ENCODE data around the gene TMEM165.
A peak's percentile ranks its signal among the peaks of the same experiment; 100 is the strongest.
"Not testable (repeated sequence)": the region's sequence is repeated elsewhere in the genome, so short reads cannot be mapped to it uniquely, and the experiment has no call there.

TMEM165 gene, protein sequence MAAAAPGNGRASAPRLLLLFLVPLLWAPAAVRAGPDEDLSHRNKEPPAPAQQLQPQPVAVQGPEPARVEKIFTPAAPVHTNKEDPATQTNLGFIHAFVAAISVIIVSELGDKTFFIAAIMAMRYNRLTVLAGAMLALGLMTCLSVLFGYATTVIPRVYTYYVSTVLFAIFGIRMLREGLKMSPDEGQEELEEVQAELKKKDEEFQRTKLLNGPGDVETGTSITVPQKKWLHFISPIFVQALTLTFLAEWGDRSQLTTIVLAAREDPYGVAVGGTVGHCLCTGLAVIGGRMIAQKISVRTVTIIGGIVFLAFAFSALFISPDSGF

DNA sequence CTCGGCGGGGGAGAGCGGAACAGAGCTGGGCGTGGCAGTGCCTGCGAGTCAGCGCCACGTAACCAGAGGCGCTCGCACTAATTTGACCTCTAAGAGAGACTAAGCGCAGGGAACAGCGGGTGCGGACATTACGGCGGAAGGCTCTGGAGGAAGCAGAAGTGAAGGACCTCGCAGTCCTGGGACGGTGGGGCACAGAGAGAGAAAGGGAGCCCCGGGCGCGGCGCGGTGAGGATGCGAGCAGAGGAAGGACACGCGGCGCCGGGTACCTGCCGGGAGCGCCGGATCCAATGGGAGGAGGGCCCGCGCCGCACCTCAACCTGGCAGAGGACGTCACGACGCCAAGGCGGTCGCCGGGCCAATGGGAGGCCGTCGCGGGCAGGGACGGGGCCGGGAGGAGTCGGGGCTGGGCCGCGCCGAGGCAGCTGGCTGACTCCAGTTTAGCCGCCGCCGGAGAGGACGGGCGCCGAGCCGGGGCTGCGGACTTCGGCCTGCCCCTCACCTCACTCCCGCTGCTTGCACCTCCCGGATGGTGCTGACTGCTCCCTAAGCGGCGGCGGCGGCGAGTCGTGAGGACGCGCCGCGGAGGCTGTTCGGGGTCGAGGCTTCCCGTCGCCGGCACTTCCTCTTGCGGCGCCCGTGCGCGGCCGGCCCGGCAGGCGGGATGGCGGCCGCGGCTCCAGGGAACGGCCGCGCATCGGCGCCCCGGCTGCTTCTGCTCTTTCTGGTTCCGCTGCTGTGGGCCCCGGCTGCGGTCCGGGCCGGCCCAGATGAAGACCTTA is at the start of gene TMEM165:
Gene TMEM165, plus strand, starts transcription at position 429 of the 779 bp plus-strand sequence. Its CDS starts 233 bp downstream, at position 662.
- peak; percentile 89 to 92 for DNase-seq

DNA sequence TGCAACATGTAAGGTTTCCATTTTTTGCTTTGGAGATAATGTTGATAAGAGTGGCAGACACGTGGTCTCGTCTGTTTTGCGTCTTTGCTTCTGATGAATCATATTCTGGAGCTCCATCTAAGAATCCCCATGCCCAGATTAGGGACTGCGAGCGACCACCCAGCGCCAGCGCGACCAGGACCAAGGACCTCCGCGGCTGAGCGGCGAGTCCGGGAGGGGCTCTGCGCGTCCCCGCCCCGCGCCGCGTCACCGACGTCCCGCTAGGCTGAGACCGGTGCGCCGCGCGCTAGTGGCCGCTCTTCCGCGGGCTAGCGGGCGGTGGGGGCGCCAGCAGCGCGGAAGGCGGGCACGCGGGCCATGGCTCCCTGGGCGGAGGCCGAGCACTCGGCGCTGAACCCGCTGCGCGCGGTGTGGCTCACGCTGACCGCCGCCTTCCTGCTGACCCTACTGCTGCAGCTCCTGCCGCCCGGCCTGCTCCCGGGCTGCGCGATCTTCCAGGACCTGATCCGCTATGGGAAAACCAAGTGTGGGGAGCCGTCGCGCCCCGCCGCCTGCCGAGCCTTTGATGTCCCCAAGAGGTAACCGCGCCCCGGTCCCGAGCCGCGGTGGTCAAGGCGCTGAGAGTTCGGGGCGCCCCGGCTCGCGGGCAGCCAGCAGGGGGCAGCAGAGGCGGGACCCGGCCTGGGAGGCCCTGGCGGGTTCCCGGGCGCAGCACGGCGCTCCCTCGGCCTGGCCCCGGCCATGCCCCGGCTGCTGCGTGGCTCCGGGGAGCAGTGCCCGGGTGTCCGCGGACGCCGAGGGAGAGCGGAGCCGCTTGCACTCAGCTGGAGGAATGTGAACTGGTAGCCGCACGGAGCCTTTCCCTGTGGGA is 49.5 kb upstream of the TMEM165 start, which contains the start of gene SRD5A3:
Gene SRD5A3, plus strand, starts transcription at position 263 of the 871 bp plus-strand sequence. Its CDS starts 95 bp downstream, at position 358.
- peak; percentile 86 to 88 for DNase-seq

GRCh38 chr4:55346851-55347255 is 48.9 kb upstream of the TMEM165 start:
- DNase-seq = no peak

GRCh38 chr4:55347610-55348228 is 48.0 kb upstream of the TMEM165 start:
- no peak for DNase-seq

GRCh38 chr4:55348466-55348865 is 47.3 kb upstream of the TMEM165 start:
- DNase-seq = no peak

DNA sequence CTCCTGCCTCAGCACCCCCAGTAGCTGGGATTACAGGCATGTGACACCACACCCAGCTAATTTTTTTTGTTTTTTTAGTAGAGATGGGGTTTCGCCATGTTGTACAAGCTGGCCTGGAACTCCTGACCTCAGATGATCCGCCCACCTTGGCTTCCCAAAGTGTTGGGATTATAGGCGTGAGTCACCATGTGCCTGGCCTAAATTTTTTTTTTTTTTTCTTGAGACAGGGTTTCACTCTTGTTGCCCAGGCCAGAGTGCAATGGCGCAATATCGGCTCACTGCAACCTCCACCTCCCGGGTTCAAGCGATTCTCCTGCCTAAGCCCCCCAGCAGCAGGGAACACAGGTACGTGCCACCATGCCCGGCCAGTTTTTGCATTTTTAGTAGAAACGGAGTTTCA is 44.9 kb upstream of the TMEM165 start:
- DNase-seq = not testable (repeated sequence)

DNA sequence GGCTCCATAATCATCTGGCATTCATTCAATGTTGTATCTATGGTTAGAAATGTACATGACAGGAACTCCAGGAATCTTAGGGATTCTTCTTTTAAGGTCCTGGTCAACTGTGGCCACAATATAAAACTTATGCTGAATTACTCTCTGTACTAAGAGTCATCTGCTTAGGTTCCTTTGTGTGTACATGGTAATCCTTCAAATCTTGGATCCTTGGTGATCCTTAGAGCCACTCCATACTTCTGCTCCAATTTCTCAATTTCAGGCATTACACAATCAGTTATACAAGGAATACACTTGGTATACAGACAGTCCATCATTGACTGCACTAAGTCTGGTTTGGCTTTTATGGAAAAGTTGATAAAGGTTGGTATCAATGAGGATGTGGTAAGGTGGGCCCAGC is 43.9 kb upstream of the TMEM165 start:
- no peak for DNase-seq

DNA sequence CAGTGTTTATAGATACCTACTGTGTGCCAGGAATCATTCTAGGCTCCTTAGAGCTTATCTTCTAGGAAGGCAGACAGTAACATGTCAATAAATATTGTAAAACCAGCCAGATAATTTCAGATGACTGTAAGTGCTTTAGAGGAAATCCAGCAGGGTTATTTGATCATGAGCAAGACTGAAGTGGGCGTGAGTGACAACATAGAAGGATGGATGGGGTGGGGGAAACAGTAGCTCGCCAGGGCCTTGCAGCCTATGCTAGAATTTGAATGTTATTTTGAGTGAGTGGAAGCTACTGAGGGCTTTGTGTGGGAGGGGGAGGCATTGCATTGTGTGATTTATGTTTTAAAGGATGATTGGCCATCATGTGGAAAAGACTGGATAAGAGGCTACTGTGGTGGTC is 43.0 kb upstream of the TMEM165 start:
- DNase-seq = no peak

DNA sequence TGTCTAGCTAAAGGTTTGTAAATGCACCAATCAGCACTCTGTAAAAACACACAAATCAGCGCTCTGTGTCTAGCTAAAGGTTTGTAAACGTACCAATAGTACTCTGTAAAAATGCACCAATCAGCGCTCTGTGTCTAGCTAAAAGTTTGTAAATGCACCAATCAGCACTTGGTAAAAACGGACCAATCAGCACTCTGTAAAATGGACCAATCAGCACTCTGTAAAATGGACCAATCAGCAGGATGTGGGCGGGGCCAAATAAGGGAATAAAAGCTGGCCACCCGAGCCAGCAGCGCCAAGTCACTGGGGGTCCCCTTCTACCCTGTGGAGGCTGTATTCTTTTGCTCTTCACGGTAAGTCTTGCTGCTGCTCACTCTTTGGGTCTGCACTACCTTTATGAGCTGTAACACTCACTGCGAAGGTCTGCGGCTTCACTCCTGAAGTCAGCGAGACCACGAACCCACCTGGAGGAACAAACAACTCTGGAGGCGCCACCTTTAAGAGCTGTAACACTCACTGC is 42.5 kb upstream of the TMEM165 start:
- not testable (repeated sequence) for DNase-seq

GRCh38 chr4:55354648-55355047 is 41.1 kb upstream of the TMEM165 start:
- DNase-seq = no peak

DNA sequence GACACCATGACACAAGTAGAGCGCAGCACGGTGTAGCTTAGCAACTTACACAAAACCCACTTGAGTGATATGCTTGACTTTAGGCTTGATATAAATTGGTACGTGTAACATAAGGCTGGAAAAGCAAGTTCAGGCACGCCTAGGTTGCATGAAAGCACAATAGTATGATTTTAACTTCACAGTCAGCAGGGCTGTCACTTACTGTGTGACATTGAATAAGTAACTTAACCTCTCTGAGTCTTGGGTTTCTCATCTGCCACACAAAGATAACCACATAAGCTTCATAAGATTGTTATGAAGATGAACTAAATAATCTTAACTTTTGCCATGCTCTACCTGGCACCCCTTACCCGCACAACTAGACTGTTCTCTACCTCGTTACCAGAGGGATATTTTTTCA is 40.2 kb upstream of the TMEM165 start:
- no peak for DNase-seq

GRCh38 chr4:55356991-55357461 is 38.7 kb upstream of the TMEM165 start:
- no peak for DNase-seq

GRCh38 chr4:55358246-55358645 is 37.5 kb upstream of the TMEM165 start:
- no peak for DNase-seq

DNA sequence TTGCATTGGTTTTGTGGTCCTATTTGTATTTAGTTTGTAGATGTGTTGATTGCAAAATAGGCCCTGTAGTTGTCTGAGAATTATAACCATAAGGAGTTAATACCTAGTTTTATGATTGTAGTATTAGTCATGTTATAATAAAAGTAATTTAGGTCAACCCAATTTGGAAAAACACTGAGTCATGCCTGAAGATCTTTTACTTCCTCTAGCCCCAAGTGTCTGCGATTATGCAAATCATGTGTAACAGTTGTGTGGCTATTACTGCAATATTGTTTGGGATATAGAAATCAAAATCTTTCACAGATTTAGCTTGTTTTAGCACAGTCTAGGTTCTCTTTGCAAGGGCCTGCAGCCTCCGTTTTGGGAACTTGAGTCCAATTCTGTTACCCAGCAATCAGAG is 37.1 kb upstream of the TMEM165 start:
- DNase-seq = no peak

DNA sequence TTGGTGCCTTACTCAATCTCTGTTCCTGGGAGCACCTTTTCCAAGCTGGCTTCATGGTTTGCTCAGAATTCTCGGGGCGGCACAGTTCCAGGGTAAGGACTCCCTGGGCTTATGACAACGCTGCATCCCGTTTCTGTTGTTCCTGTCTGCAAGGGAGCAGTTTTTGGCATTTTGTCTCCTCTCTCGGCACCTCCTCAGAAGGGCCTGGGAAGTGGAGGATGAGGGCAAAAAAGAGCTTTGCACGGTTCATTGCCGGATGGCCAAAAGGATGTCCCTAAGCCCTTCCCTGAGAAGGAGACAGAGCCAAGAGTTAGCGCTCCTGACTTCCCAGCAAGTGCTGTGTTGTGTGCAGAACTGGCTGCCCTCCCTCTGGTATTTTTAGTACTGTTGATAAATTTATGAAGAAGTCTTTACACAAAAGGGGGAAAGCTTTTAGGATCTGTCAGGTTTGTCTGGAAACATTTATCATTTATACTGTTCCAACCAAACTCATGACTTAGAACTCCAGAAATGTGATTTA is 36.3 kb upstream of the TMEM165 start:
- no peak for DNase-seq

GRCh38 chr4:55362938-55363337 is 32.8 kb upstream of the TMEM165 start:
- not testable (repeated sequence) for DNase-seq

GRCh38 chr4:55363691-55364351 is 31.9 kb upstream of the TMEM165 start:
- DNase-seq = no peak

DNA sequence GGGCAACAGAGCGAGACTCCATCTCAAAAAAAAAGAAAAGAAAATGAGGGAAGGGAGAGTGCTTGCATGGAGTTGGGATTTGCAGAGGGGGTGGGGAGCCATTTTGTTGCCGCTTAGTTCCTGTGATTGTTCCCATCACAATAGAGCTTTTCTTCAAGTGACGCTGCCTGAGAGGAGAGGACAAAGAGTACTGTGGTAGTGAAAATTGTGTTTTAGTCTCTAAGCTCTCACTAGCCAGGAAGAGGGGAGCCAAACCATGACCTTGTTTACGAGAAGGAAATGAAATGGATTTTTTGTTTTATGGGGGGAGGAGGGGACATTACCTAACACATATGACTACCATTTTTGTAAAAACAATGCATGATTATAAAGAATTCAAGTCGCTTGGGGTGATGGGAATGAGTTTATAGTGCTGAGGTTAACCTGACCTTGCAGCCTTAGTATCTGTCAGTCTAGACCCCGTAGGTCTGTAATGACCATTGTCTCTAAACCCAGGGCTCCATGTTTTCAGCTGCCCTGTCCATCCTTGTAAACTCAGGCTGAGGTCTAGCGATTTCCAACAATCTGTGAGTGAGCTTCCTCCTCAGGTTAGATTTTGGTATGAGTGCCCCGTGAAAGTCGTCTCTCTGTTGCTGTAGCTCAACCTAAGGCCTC is 30.9 kb upstream of the TMEM165 start:
- no peak for DNase-seq

DNA sequence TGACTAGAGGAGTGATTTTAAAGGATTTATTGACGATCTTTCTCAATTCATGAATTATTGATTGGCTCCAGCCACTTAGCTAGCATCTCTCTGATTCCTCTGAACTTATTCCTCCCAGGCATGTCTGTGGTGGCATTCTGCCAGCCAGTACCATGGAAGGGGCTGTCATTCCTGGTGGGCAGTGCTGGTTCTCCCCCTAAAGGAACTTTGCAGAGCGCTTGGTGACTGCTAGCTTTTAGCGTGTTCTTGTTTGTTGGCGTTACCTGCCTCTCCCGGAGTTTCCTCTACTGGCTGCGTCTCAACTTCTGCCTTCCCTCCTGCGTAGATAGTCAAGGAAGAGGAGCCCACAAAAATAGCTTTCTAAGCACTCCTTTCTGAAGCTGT is 30.4 kb upstream of the TMEM165 start:
- DNase-seq = no peak

DNA sequence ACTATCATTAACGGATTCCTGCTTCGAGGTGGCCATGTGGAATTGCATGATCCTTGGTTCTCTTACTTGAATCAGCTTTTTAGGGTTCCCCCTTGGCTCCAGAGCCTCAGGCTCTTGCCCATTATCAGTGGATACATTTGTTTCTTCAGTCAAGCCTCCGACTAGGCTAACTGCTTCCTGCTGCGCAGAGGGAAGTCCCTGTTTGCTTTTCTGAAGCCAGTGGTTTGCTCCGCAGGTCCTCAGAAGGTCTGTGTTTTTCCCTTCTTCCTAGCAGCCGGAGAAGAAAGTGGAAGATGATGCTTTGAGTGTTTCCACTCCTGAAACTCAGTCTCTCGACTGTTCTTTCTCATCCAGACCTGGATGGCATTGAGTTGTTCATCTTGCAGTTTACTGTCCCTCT is 29.1 kb upstream of the TMEM165 start:
- no peak for DNase-seq

All from activated CD4-positive, alpha-beta T cell treated with anti-CD3 and anti-CD28 coated beads, Interleukin-2, amount 50 U/mL, for 48 hours (primary cell).